Measurements from ENCODE around the gene MAGED4. TPM values are rescaled to one million over a fixed set of nuclear protein-coding genes. Genes with fewer than 3 reads are reported as not detected.

Gene MAGED4
- polyA plus RNA-seq, 1 donor from 2014 or later, result 389 TPM

- Histone ChIP-seq H3K9me3 (ENCODE audit: low read length) (no peaks in the 10 kb centered on the region), H3F3A (ENCODE audit: insufficient read depth, low read length, poor library complexity, severe bottlenecking) (no peaks in the 10 kb centered on the region), H4K20me1 (ENCODE audit: insufficient read depth) (no peaks in the 10 kb centered on the region), H3K79me2 (replicated peaks; ENCODE audit: insufficient read depth, low read length) (no peaks in the 10 kb centered on the region), H3K27ac (ENCODE audit: low read length) (no peak overlapping the region), H2AFZ (ENCODE audit: low read depth, low read length) (no peak overlapping the region), H3K9ac (ENCODE audit: low read length) (no peak overlapping the region), H3K27me3 (ENCODE audit: insufficient read depth, low read depth, low read length) (no peaks in the 10 kb centered on the region), H3K36me3 (ENCODE audit: insufficient read depth, low read length) (no peaks in the 10 kb centered on the region), H3K4me2 (ENCODE audit: low read length) (no peak overlapping the region), H3K9me2 (ENCODE audit: insufficient read depth, low read length) (no peaks in the 10 kb centered on the region), H3K4me3 (ENCODE audit: low read length) (no peak overlapping the region)
- TF ChIP-seq MXI1 (conservative IDR thresholded peaks at IDR 0.05; ENCODE audit: poor library complexity, severe bottlenecking), result no peak
- no peak for TF ChIP-seq REST (IDR thresholded peaks at IDR 0.05; ENCODE audit: borderline replicate concordance)
- no peak for TF ChIP-seq TAF1 (IDR thresholded peaks at IDR 0.05; ENCODE audit: low read depth)
- TF ChIP-seq POLR2AphosphoS5 (IDR thresholded peaks at IDR 0.05), result no peak
- no peak for TF ChIP-seq EZH2 (IDR thresholded peaks at IDR 0.05; ENCODE audit: borderline replicate concordance, insufficient read depth, low read length, poor library complexity, severe bottlenecking)
- no peak for TF ChIP-seq SMC3 (conservative IDR thresholded peaks at IDR 0.05; ENCODE audit: poor library complexity)
- no peak for TF ChIP-seq CTCF (IDR thresholded peaks at IDR 0.05; ENCODE audit: poor library complexity, severe bottlenecking)
- no peak for TF ChIP-seq EP300 (conservative IDR thresholded peaks at IDR 0.05; ENCODE audit: poor library complexity, severe bottlenecking)
- no peak for TF ChIP-seq RAD21 (conservative IDR thresholded peaks at IDR 0.05)
These were observed 36.2 kb downstream of the MAGED4 start for GRCh38 chrX:52220936-52221335.

Small RNAs within 50 kb of the gene (small RNA-seq; reads per million reads assigned to genes)
- 0 reads per million in 3 experiments for gene SNORA11D

Other genes with a start within 250 kb of the MAGED4 start
- 343 and 464 TPM in 2 replicates for gene MAGED4B, start 115.7 kb upstream of the MAGED4 start, polyA plus RNA-seq
- gene XAGE2, start 184.1 kb downstream of the MAGED4 start, polyA plus RNA-seq, result not detected in 2 replicates